GM23338 (cell line): ENCODE measurements around the gene CARHSP1. TPM values are rescaled to one million over a fixed set of nuclear protein-coding genes. Genes with fewer than 3 reads are reported as not detected.

Source experiments
- ATAC-seq: fragments of 200-7000 bp; cut with Tn5 transposase; 3 replicates; pipeline ENCODE4 v1.9.1; 2020
- DNase-seq: peaks from one replicate; pipeline ENCODE4 v3.0.0-alpha.2; 2015; ENCODE audit warnings: low spot score
- H2AFZ ChIP-seq: fragments of 200-600 bp; sonication (generic); 2 replicates; pipeline ENCODE4 v1.8.0; 2016; ENCODE audit warnings: antibody characterized with exemption, mild to moderate bottlenecking, moderate library complexity
- H3F3A ChIP-seq: fragments of 200-600 bp; sonication (generic); replicated peaks from 2 replicates; pipeline ENCODE4 v1.8.0; 2017; ENCODE audit warnings: antibody characterized with exemption, mixed run types, low read depth
- H3K27ac ChIP-seq: fragments of 200-600 bp; sonication (generic); 2 replicates; pipeline ENCODE4 v1.6.1; 2016; ENCODE audit warnings: low read depth
- H3K27me3 ChIP-seq: fragments of 200-600 bp; sonication (generic); 2 replicates; pipeline ENCODE4 v1.8.0; 2016; ENCODE audit warnings: mild to moderate bottlenecking, mixed run types, moderate library complexity; ENCODE audit not compliant: insufficient read depth
- H3K36me3 ChIP-seq: fragments of 200-600 bp; sonication (generic); 2 replicates; pipeline ENCODE4 v1.8.0; 2016; ENCODE audit warnings: mild to moderate bottlenecking; ENCODE audit not compliant: insufficient read depth
- H3K4me1 ChIP-seq: fragments of 200-600 bp; sonication (generic); 2 replicates; pipeline ENCODE4 v1.8.0; 2016; ENCODE audit warnings: mild to moderate bottlenecking, moderate library complexity; ENCODE audit not compliant: insufficient read depth
- H3K4me2 ChIP-seq: fragments of 200-600 bp; sonication (generic); 2 replicates; pipeline ENCODE4 v1.7.1; 2017; ENCODE audit warnings: mixed run types
- H3K4me3 ChIP-seq: fragments of 200-600 bp; sonication (generic); 2 replicates; pipeline ENCODE4 v1.6.1; 2016; ENCODE audit warnings: mixed run types
- H3K79me2 ChIP-seq: fragments of 200-600 bp; sonication (generic); replicated peaks from 2 replicates; pipeline ENCODE4 v1.8.0; 2017; ENCODE audit warnings: mild to moderate bottlenecking; ENCODE audit not compliant: insufficient read depth
- H3K9me2 ChIP-seq: fragments of 200-600 bp; sonication (generic); 2 replicates; pipeline ENCODE4 v1.8.0; 2017; ENCODE audit not compliant: insufficient read depth
- H4K20me1 ChIP-seq: fragments of 200-600 bp; sonication (generic); replicated peaks from 2 replicates; pipeline ENCODE4 v1.8.0; 2017; ENCODE audit warnings: mild to moderate bottlenecking; ENCODE audit not compliant: insufficient read depth
- H3K27ac Mint-ChIP-seq: 2 replicates; pipeline ENCODE4 v1.8.0; 2020; ENCODE audit warnings: inconsistent platforms, mild to moderate bottlenecking, moderate library complexity, mixed read lengths
- H3K27me3 Mint-ChIP-seq: 3 replicates; pipeline ENCODE4 v1.8.0; 2022; ENCODE audit warnings: low read depth, mild to moderate bottlenecking, moderate library complexity, mixed read lengths, inconsistent platforms; ENCODE audit not compliant: insufficient read depth, poor library complexity
- H3K36me3 Mint-ChIP-seq: 3 replicates; pipeline ENCODE4 v1.8.0; 2021; ENCODE audit warnings: low read depth, mild to moderate bottlenecking, inconsistent platforms, moderate library complexity, mixed read lengths
- H3K4me1 Mint-ChIP-seq: 3 replicates; pipeline ENCODE4 v1.8.0; 2020; ENCODE audit warnings: mild to moderate bottlenecking, inconsistent platforms, mixed read lengths
- H3K4me3 Mint-ChIP-seq: 3 replicates; pipeline ENCODE4 v1.8.0; 2021; ENCODE audit warnings: moderate library complexity, mild to moderate bottlenecking, inconsistent platforms, mixed read lengths
- H3K9me3 Mint-ChIP-seq: 3 replicates; pipeline ENCODE4 v1.8.0; 2020; ENCODE audit warnings: moderate library complexity, mild to moderate bottlenecking, inconsistent platforms, mixed read lengths
- CREB1 ChIP-seq: fragments of 250-450 bp; sonication (Bioruptor Pico); IDR thresholded peaks from 2 replicates; pipeline ENCODE4 v1.5.0; 2020; ENCODE audit warnings: low read depth, mild to moderate bottlenecking, moderate library complexity
- JUNB ChIP-seq: IDR thresholded peaks from one replicate; pipeline ENCODE4 v1.6.1; 2016; ENCODE audit warnings: antibody characterized with exemption; ENCODE audit not compliant: unreplicated experiment
- NANOG ChIP-seq: IDR thresholded peaks from 2 replicates; pipeline ENCODE4 v1.6.1; 2016; ENCODE audit warnings: antibody characterized with exemption, borderline replicate concordance
- ZNF114 ChIP-seq: fragments of 250-450 bp; sonication (Bioruptor Pico); IDR thresholded peaks from 2 replicates; pipeline ENCODE4 v1.5.0; 2020; ENCODE audit warnings: mild to moderate bottlenecking, moderate library complexity
- ZNF331 ChIP-seq: fragments of 250-450 bp; sonication (Bioruptor Pico); IDR thresholded peaks from 2 replicates; pipeline ENCODE4 v1.5.0; 2020; ENCODE audit warnings: low read depth, mild to moderate bottlenecking, moderate library complexity
- polyA plus RNA-seq: library from polyadenylated mRNA; unstranded; fragments of >200 nt; fragmentation: Nextera tagmentation; extraction: Ambion mirVana; gene quantifications from 2 replicates; pipeline ENCODE4 v1.2.1, GENCODE V29; 2016
- total RNA-seq: library from RNA; depleted of rRNA; stranded (reverse); fragments of >200 nt; shearing (Covaris generic); gene quantifications from 2 replicates; pipeline ENCODE4 v1.2.3, GENCODE V29; 2014
- TF ChIP-seq, protein P1 (sequence below), 2 experiments: fragments of 200-600 bp in 1 of 2; sonication (generic) in 1 of 2; conservative IDR thresholded peaks; 2 replicates each; pipeline versions ENCODE4 v1.5.1 to v1.6.1; 2016 to 2017; ENCODE audit warnings: antibody characterized with exemption in 2 of 2, low read depth in 2 of 2, mild to moderate bottlenecking in 2 of 2, moderate library complexity in 1 of 2
- TF ChIP-seq, protein P2 (sequence below): IDR thresholded peaks from 2 replicates; pipeline ENCODE4 v1.6.1; 2016; ENCODE audit warnings: antibody characterized with exemption
- TF ChIP-seq, protein P3 (sequence below): IDR thresholded peaks from one replicate; pipeline ENCODE4 v1.6.1; 2018; ENCODE audit warnings: antibody characterized with exemption; ENCODE audit not compliant: unreplicated experiment

Gene CARHSP1
- total and polyA plus RNA-seq, 2 experiments from 2014 or later: 286 to 339 TPM

- no peak within 1 kb of the TSS for H3K27ac ChIP-seq
- Mint-ChIP-seq H3K27ac (no peak within 1 kb of the TSS; the same call in 1 of the 2 replicates), H3K4me1 (peaks cover 29% of the 10 kb centered on the region), H3K4me3 (no peak within 1 kb of the TSS), H3K27me3 (peaks cover 28% of the 10 kb centered on the region), H3K36me3 (peaks cover under 1% of the 10 kb centered on the region), H3K9me3 (no peaks in the 10 kb centered on the region; the same call in 2 of the 3 replicates)
- DNase-seq: no peak
- 0 out of 2 replicates have a peak, but pooled peaks cover 3% of the 10 kb centered on the region for H3F3A ChIP-seq
- no peak within 1 kb of the TSS for H3K4me2 ChIP-seq
- H2AFZ ChIP-seq: no peak within 1 kb of the TSS
- 0 out of 2 replicates have a peak, but pooled peaks cover 6% of the 10 kb centered on the region for H4K20me1 ChIP-seq
- H3K27me3 ChIP-seq: no peaks in the 10 kb centered on the region
- no peak for ATAC-seq
- H3K4me3 ChIP-seq: no peak within 1 kb of the TSS
- no peaks in the 10 kb centered on the region for H3K36me3 ChIP-seq
- no peaks in the 10 kb centered on the region for H3K79me2 ChIP-seq
- H3K4me1 ChIP-seq: peaks cover 22% of the 10 kb centered on the region
- H3K9me2 ChIP-seq: no peaks in the 10 kb centered on the region
- TF ChIP-seq, protein P1, sequence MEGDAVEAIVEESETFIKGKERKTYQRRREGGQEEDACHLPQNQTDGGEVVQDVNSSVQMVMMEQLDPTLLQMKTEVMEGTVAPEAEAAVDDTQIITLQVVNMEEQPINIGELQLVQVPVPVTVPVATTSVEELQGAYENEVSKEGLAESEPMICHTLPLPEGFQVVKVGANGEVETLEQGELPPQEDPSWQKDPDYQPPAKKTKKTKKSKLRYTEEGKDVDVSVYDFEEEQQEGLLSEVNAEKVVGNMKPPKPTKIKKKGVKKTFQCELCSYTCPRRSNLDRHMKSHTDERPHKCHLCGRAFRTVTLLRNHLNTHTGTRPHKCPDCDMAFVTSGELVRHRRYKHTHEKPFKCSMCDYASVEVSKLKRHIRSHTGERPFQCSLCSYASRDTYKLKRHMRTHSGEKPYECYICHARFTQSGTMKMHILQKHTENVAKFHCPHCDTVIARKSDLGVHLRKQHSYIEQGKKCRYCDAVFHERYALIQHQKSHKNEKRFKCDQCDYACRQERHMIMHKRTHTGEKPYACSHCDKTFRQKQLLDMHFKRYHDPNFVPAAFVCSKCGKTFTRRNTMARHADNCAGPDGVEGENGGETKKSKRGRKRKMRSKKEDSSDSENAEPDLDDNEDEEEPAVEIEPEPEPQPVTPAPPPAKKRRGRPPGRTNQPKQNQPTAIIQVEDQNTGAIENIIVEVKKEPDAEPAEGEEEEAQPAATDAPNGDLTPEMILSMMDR (conservative IDR thresholded peaks at IDR 0.05; ENCODE audit: low read depth in 2 of 2): no peak
- TF ChIP-seq, protein P2, sequence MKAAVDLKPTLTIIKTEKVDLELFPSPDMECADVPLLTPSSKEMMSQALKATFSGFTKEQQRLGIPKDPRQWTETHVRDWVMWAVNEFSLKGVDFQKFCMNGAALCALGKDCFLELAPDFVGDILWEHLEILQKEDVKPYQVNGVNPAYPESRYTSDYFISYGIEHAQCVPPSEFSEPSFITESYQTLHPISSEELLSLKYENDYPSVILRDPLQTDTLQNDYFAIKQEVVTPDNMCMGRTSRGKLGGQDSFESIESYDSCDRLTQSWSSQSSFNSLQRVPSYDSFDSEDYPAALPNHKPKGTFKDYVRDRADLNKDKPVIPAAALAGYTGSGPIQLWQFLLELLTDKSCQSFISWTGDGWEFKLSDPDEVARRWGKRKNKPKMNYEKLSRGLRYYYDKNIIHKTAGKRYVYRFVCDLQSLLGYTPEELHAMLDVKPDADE: no peak
- TF ChIP-seq JUNB (no peak), ZNF114 (no peak), CREB1 (CRISPR knock-in tag) (no peak), NANOG (no peak), ZNF331 (CRISPR knock-in tag) (no peak)
- TF ChIP-seq, protein P3, sequence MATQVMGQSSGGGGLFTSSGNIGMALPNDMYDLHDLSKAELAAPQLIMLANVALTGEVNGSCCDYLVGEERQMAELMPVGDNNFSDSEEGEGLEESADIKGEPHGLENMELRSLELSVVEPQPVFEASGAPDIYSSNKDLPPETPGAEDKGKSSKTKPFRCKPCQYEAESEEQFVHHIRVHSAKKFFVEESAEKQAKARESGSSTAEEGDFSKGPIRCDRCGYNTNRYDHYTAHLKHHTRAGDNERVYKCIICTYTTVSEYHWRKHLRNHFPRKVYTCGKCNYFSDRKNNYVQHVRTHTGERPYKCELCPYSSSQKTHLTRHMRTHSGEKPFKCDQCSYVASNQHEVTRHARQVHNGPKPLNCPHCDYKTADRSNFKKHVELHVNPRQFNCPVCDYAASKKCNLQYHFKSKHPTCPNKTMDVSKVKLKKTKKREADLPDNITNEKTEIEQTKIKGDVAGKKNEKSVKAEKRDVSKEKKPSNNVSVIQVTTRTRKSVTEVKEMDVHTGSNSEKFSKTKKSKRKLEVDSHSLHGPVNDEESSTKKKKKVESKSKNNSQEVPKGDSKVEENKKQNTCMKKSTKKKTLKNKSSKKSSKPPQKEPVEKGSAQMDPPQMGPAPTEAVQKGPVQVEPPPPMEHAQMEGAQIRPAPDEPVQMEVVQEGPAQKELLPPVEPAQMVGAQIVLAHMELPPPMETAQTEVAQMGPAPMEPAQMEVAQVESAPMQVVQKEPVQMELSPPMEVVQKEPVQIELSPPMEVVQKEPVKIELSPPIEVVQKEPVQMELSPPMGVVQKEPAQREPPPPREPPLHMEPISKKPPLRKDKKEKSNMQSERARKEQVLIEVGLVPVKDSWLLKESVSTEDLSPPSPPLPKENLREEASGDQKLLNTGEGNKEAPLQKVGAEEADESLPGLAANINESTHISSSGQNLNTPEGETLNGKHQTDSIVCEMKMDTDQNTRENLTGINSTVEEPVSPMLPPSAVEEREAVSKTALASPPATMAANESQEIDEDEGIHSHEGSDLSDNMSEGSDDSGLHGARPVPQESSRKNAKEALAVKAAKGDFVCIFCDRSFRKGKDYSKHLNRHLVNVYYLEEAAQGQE: no peak
These were observed 13.3 kb upstream of the CARHSP1 start, which contains the start of gene LITAFD for GRCh38 chr16:8882041-8882617. Gene LITAFD (plus strand): TSS chr16:8882351. CDS start chr16:8884356, 2,005 bp downstream.
